ENCODE data around the gene ADCK2.
"Not testable (repeated sequence)": the region's sequence is repeated elsewhere in the genome, so short reads cannot be mapped to it uniquely, and the experiment has no call there.

ADCK2 gene

GRCh38 chr7:140734729-140735128 lies 62.0 kb downstream of the ADCK2 start:
- Histone ChIP-seq H3K9me2 (replicated peaks; ENCODE audit: insufficient read depth, low read length) (no peaks in the 10 kb centered on the region), H4K20me1 (ENCODE audit: low read depth, low read length) (no peaks in the 10 kb centered on the region), H2AFZ (ENCODE audit: low read depth, low read length, severe bottlenecking) (no peak overlapping the region), H3K4me3 (ENCODE audit: insufficient read depth, low read length, poor library complexity, severe bottlenecking) (no peak overlapping the region), H3F3A (ENCODE audit: insufficient read depth) (no peaks in the 10 kb centered on the region), H3K27ac (ENCODE audit: low read depth, low read length) (no peak overlapping the region), H3K27me3 (ENCODE audit: low read length) (no peaks in the 10 kb centered on the region), H3K36me3 (ENCODE audit: low read length) (no peaks in the 10 kb centered on the region), H3K9me3 (ENCODE audit: insufficient read depth, low read length) (no peaks in the 10 kb centered on the region), H3K4me2 (ENCODE audit: low read depth, low read length, poor library complexity, severe bottlenecking) (no peak overlapping the region), H3K9ac (ENCODE audit: low read length) (no peak overlapping the region), H3K79me2 (ENCODE audit: insufficient read depth, low read length) (no peaks in the 10 kb centered on the region)
- TF ChIP-seq EZH2phosphoT487 (conservative IDR thresholded peaks at IDR 0.05; ENCODE audit: low read length) (no peak), CTCF (IDR thresholded peaks at IDR 0.05; ENCODE audit: insufficient read depth, low read length, poor library complexity, severe bottlenecking) (no peak)

GRCh38 chr7:140738280-140738679 lies 65.5 kb downstream of the ADCK2 start:
- TF ChIP-seq CTCF (IDR thresholded peaks at IDR 0.05; ENCODE audit: insufficient read depth, low read length, poor library complexity, severe bottlenecking), result no peak
- TF ChIP-seq EZH2phosphoT487 (conservative IDR thresholded peaks at IDR 0.05; ENCODE audit: low read length), result no peak
- no peaks in the 10 kb centered on the region for H3K79me2 ChIP-seq (ENCODE audit: insufficient read depth, low read length)
- H3K27me3 ChIP-seq (ENCODE audit: low read length), result no peaks in the 10 kb centered on the region
- H3F3A ChIP-seq (ENCODE audit: insufficient read depth), result no peaks in the 10 kb centered on the region
- H3K9ac ChIP-seq (ENCODE audit: low read length), result no peak overlapping the region
- H2AFZ ChIP-seq (ENCODE audit: low read depth, low read length, severe bottlenecking), result no peak overlapping the region
- H3K9me2 ChIP-seq (replicated peaks; ENCODE audit: insufficient read depth, low read length), result no peaks in the 10 kb centered on the region
- H3K4me3 ChIP-seq (ENCODE audit: insufficient read depth, low read length, poor library complexity, severe bottlenecking), result no peak overlapping the region
- H3K27ac ChIP-seq (ENCODE audit: low read depth, low read length), result no peak overlapping the region
- no peaks in the 10 kb centered on the region for H4K20me1 ChIP-seq (ENCODE audit: low read depth, low read length)
- no peaks in the 10 kb centered on the region for H3K9me3 ChIP-seq (ENCODE audit: insufficient read depth, low read length)
- H3K36me3 ChIP-seq (ENCODE audit: low read length), result no peaks in the 10 kb centered on the region
- H3K4me2 ChIP-seq (ENCODE audit: low read depth, low read length, poor library complexity, severe bottlenecking), result no peak overlapping the region

- not testable (repeated sequence) for H3K9ac ChIP-seq (ENCODE audit: low read length); H2AFZ ChIP-seq (ENCODE audit: low read depth, low read length, severe bottlenecking); H3K36me3 ChIP-seq (ENCODE audit: low read length); H3K4me3 ChIP-seq (ENCODE audit: insufficient read depth, low read length, poor library complexity, severe bottlenecking); H3K9me3 ChIP-seq (ENCODE audit: insufficient read depth, low read length); H3K27ac ChIP-seq (ENCODE audit: low read depth, low read length); H3K9me2 ChIP-seq (replicated peaks; ENCODE audit: insufficient read depth, low read length); H3K79me2 ChIP-seq (ENCODE audit: insufficient read depth, low read length); H4K20me1 ChIP-seq (ENCODE audit: low read depth, low read length); H3K4me2 ChIP-seq (ENCODE audit: low read depth, low read length, poor library complexity, severe bottlenecking); H3F3A ChIP-seq (ENCODE audit: insufficient read depth); H3K27me3 ChIP-seq (ENCODE audit: low read length)
Observed at GRCh38 chr7:140743255-140743654, 70.5 kb downstream of the ADCK2 start.

- Histone ChIP-seq H3K79me2 (ENCODE audit: insufficient read depth, low read length) (no peaks in the 10 kb centered on the region), H3K4me2 (ENCODE audit: low read depth, low read length, poor library complexity, severe bottlenecking) (no peak overlapping the region)
Observed at GRCh38 chr7:140744005-140744404, 71.3 kb downstream of the ADCK2 start.

More at GRCh38 chr7:140744005-140744404, 71.3 kb downstream of the ADCK2 start:
- Histone ChIP-seq H3K27ac (ENCODE audit: low read depth, low read length) (no peak overlapping the region), H3K4me3 (ENCODE audit: insufficient read depth, low read length, poor library complexity, severe bottlenecking) (no peak overlapping the region), H3K9ac (ENCODE audit: low read length) (no peak overlapping the region), H3F3A (ENCODE audit: insufficient read depth) (no peaks in the 10 kb centered on the region), H3K9me3 (ENCODE audit: insufficient read depth, low read length) (no peaks in the 10 kb centered on the region), H4K20me1 (ENCODE audit: low read depth, low read length) (no peaks in the 10 kb centered on the region), H2AFZ (ENCODE audit: low read depth, low read length, severe bottlenecking) (no peak overlapping the region), H3K36me3 (ENCODE audit: low read length) (no peaks in the 10 kb centered on the region), H3K27me3 (ENCODE audit: low read length) (no peaks in the 10 kb centered on the region), H3K9me2 (replicated peaks; ENCODE audit: insufficient read depth, low read length) (no peaks in the 10 kb centered on the region)
- no peak for TF ChIP-seq EZH2phosphoT487 (conservative IDR thresholded peaks at IDR 0.05; ENCODE audit: low read length)
- no peak for TF ChIP-seq CTCF (IDR thresholded peaks at IDR 0.05; ENCODE audit: insufficient read depth, low read length, poor library complexity, severe bottlenecking)
